NCI-H1048 (cell line): ENCODE results near the gene MTA3.
"Not testable (repeated sequence)": the region's sequence is repeated elsewhere in the genome, so short reads cannot be mapped to it uniquely, and the experiment has no call there.

Experiments used
- DNase-seq: peaks from one replicate; lab custom pipeline; 2025; lab: John Stamatoyannopoulos, UW

The MTA3 gene

DNA sequence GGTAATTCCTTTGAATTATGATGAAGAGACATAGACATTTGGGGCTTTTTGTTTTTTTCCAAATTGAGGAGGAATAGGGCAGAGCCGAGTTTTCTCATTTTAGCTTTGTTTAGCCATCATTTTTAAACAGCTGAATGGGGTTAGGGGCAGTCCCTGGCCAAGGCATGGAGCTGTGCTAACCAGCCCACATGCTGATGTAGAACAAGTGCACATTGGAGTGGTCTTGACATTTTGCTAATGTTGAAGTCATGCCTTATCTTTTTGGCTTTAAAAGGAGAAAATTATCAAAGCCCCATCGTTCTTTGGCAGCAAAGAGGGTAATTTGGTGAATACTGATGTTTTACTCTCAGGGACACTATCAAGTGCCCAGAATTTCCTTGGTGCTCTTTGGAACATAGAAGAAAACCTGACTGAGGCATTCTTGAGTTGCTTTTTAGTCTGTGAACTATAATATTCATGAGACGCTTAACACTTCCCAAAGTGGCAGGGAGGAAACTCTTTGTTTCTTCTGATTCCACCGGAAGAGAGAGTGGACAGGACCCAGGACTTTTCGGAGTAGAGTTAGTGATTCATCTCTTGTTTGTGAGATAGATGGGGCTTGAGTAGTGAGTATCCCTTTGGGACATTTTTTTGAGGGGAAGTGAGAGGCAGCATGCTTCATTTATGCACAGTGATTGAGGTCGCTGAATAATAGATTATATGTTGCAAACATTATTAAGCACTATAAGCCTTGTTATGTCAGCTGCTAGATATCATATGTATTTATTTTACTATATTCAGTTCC is 45.0 kb downstream of the MTA3 start:
- no peak for DNase-seq

DNA sequence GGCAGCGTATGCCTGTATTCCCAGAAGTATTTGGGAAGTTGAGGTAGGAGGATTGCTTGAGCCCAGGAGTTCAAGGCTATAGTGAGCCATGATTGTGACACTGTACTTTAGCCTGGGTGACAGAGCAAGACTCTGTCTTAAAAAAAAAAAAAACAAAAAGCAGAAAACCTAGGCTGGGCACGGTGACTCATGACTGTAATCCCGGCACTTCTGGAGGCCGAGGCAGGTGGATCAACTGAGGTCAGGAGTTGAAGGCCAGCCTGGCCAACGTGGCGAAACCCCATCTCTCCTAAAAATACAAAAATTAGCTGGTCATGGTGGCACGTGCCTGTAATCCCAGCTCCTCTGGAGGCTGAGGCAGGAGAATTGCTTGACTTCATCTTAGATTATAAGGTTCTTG is 46.4 kb downstream of the MTA3 start:
- DNase-seq, result no peak

DNA sequence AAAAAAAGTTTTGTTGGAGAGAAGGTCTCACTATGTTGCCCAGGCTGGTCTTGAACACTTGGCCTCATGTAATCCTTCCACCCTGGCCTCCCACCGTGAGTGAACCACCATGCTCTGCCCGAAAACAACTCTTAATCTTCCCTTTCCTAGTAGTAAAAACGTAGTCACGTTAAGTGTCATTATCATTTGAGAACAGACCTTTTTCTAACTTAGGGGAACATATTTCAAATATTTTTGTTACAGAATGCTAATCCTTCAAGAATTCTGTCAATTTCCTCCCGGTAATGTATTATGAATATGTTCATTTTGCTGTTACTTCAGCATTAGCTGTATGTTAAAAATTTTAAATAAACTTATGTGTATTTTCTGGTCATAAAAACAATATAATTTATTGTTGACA is 49.7 kb downstream of the MTA3 start:
- DNase-seq, result no peak

DNA sequence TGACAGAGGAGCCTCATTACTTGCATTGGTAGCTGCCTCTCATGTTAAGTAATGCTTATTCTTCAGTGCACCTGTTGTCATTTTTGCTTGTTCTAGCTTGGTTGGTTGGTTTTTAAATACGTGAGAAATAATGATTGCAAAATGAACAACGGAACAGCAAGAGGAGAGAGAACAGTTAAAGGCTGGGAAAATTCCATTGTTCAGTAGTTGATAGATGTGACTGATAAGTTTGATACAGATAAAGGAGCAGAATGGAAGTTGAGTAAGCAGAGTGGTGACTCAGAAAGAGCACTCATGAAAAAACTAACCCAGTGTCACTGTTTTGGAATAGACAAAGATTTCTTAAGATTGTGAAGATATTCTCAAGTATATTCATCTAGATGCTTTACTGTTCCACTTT is 50.5 kb downstream of the MTA3 start:
- no peak for DNase-seq

DNA sequence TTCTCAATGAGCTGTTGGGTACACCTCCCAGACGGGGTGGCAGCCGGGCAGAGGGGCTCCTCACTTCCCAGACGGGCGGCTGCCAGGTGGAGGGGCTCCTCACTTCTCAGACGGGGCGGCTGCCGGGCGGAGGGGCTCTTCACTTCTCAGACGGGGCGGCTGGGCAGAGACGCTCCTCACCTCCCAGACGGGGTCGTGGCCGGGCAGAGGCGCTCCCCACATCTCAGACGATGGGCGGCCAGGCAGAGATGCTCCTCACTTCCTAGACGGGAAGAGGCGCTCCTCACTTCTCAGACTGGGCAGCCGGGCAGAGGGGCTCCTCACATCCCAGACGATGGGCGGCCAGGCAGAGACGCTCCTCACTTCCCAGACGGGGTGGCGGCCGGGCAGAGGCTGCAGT is 53.2 kb downstream of the MTA3 start:
- not testable (repeated sequence) for DNase-seq

DNA sequence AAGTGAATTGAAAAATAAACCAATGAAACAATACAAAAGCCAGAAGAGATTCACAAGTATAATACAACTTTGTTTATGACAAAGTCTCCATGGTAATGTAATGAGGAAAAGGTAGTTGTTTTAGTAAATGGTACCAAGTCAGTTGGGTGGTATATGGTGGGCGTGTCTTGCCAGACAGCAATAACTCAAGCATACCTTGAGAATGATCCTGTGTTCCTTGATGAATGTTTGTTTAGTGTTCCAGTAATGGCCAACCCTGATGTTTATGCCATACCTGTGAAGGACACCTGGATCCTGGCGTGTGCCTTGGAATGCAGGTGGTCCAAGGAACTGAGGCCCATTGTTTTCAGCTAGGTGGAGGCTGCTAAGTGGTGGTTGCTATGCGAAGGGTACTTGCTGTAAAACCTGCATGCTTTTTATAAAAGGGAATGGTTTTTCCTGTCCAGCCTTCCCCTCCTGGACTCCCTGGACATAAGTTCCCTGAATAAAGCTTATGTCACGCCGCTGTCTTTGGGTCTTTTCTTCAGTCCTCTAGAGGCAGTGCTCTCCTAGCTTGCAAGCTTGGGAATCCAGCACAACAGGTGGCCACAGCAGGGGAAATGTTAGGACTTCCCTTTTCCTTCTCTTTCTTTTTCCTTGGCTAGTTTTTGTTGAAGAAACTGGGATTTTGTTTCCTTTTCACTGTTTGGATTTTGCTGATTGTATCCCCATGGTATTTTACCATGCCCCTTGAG is 54.7 kb downstream of the MTA3 start:
- no peak for DNase-seq

DNA sequence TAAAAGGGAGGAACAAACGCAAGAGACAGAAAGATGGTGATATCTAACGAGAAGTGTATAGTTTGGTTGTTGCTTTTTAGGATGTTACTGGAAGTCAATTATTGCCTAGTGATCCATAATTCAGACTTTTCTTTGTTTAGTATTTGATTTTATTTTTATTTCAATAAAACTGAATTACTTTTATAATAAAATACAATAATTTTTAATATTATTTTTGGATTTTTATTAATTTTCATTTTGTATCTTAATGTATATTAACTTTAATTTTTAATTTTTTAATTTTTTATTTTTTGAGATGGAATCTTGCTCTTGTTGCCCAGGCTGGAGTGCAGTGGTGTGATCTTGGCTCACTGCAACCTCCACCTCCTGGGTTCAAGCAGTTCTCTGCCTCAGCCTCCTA is 55.6 kb downstream of the MTA3 start:
- no peak for DNase-seq

DNA sequence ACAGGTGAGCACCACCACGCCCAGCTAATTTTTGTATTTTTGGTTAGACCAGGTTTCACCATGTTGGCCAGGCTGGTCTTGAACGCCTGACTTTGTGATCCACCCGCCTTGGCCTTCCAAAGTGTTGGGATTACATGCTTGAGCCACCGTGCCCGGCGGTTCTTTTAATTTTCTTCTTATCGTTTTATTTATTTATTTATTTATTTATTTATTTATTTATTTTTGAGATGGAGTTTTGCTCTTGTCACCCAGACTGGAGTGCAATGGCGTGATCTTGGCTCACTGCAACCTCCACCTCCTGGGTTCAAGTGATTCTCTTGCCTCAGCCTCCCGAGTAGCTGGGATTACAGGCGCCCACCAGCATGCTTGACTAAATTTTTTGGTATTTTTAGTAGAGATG is 59.6 kb downstream of the MTA3 start:
- DNase-seq, result not testable (repeated sequence)

DNA sequence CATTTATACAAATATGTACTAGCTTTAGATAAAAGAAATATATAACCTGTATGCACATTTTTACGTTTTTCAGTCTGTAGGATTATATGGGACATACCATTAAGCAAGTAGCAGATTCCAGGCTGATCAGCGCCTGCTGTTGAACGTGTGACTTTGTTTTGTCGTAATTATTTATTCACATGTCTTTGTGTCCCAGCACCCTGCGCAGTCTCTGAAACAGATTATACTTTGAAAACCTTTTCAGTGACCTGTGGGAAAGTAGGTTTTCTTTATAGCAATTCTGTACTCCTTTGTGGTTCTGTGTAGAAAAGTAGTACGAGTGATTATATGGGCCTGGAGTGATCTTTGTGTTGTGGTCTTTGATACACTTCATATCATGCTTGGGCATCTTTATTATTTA is 68.5 kb downstream of the MTA3 start:
- DNase-seq, result no peak

DNA sequence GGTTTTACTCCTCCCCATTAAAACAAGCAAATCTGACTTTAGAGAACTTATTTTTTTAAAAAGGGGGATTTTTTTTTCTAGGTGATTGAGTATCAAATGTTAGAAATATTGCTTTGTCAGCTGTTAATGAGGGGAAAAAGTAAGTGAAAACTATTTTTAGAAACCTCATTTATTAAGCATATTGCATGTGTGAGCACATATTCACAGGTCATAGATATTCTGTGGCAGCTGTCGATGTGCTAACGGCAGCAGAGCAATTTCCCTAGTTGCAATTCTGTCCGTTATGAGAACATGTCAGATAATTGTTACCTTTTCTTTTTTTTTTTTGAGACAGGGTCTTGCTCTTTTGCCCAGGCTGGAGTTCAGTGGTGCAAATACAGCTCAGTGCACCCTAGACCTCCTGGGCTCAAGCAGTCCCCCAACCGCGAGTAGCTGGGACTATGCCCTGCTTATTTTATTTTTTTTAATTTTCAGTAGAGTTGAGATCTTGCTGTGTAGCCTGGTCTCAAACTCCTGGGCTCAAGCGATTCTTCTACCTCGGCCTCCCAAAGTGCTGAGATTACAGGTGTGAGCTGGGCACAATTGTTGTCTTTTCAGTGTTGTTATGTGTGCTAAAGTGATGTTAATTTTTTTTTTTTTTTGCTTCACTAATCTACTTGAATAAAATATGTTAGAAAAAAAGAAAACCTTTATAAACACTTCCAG is 69.8 kb downstream of the MTA3 start:
- DNase-seq, result no peak

DNA sequence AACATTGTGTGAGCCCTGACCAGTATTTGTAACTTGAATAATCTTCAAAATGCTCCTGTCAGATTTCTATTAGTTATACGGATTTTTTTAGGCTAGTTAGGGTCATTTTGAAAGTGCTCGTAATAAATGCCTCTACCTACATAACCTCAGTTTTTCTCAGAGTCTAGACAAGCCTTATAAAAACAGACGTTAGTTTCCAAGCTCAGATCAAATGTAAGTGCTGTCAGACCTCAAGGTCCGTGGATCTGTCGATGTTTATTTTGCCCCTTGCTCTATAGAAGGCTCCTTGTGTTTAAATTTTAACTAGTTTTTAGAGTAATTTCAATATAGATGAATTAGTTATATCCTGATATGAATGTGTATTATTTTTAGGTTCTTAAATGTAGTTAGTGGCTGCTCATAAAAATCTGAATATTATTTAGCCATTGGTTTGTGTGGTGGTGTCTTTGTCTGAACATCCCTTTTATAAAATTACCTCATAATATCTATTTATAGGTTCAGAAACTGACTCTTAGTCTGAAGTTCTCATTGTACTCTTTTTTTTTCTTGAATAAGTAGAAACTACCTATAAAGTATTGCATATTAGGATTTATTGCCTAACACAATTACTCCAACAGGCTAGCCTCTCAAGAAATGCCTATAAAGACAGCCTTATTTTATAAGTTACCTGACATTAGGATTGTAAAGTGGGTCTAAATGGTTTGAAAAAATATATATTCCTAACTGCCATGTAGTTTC is 71.1 kb downstream of the MTA3 start:
- no peak for DNase-seq

DNA sequence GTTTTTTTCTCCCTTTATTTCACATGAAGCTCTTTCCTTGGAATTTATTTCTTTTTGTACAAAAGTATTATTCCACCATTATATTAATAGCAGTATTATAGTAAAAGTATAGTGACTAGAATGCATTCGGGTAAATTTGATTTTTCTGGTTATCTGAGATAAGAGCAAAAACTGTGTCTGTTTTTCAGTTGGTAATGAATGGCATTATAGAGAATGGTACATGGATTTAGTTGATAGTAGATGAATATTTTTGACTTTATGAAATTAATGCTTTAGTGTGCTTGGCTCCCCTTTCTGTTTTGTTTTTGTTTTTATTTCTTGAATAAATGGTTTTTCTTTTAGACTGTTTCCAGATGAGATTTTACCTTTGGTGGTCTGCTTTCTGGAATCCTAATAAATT is 71.8 kb downstream of the MTA3 start:
- no peak for DNase-seq

DNA sequence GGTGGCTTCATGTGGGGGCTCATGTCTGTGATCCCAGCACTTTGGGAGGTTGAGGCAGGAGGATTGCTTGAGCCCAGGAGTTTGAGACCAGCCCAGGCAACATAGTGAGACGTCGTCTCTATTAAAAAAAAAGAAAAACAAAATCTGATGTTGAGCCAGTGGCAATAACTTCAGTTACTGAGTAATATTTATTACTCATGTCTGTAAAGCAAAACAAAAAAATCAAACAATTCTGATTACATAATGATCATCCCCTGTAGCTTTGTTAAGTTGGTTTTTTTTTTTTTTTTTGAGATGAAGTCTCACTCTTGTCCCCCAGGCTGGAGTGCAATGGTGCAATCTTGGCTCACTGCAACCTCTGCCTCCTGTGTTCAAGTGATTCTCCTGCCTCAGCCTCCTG is 73.9 kb downstream of the MTA3 start:
- not testable (repeated sequence) for DNase-seq

DNA sequence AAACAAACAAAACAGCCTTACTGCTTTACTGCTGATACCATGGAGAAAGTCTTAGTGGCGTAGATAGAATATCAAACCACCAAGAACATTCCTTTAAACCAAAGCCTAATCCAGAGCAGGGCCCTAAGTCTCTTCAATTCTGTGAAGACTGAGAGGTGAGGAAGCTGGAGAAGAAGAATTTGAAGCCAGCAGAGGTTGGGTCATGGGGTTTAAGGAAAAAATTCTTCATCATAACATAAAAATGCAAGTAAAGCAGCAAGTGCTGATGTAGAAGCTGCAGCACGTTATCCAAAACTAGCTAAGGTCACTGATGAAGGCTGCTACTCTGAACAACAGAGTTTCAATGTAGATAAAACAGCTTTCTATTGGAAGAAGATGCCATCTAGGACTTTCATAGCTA is 77.1 kb downstream of the MTA3 start:
- DNase-seq, result no peak

DNA sequence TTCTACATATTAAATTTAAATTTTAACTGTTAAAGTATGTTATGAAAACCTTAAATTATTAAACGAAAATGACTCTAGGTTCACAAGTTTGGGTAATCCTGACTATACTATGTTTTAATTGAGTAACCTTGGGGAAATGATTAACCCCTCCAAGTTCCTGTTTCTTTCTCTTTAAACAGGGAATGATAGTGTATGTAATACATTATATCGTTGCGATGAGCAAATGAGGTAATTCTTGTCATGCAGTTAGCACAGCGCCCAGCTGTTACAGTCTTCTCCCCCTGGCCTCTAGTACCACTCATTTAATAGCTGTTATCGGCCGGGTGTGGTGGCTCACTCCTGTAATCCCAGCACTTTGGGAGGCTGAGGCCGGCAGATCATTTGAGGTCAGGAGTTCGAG is 80.4 kb downstream of the MTA3 start:
- DNase-seq, result no peak

DNA sequence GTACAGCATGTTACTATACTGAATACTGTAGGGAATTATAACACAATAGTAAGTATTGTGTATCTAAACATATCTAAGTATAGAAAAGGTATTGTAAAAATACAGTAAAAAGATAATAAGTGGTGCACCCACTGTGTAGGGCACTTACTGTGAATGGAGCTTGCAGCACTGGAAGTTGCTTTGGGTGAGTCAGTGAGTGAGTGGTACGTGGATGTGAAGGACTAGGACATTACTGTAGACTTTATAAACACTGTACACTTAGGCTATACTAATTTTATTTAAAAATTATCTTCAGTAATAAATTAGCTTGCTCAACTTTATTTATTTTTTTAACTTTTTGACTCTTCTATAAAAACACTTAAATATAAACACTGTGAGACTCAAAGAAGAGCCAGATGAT is 82.6 kb downstream of the MTA3 start:
- no peak for DNase-seq

DNA sequence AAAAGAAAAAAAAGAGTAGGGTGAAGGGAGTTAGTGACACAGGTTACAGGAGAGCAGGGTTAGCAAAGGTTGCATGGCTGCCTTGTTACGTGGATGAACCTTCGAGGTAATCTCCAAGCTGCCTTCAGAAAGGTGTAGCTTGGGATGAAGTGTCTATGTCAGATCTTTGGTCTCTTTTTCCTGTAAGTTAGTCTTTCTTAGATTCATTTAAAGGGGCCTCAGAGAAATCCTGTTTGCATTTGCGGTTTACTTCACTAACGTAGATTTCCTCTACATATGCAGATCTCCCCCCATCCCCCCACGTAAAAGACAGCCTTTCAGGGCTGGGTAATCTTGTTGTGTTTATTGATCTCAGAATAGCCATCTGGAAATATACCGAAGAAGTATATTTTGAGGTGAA is 83.7 kb downstream of the MTA3 start:
- no peak for DNase-seq

DNA sequence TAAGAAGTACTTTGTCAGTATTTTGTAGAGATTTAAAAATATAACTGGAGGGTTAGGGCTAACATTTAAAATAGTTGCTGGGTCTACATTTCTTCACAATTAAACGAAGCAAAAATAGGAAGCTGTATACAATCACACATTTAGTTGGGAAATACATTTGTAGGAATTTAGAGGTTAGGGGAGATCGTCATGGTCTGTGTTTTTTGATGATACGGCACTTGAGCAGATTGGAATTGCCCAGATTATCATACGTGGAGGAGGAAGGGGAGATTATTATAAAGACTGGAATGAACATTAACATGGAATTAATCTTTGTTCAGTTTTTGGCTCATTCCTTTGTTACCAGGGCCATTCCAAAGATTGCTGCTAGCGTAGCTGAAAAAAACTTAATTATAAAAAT is 84.6 kb downstream of the MTA3 start:
- no peak for DNase-seq

DNA sequence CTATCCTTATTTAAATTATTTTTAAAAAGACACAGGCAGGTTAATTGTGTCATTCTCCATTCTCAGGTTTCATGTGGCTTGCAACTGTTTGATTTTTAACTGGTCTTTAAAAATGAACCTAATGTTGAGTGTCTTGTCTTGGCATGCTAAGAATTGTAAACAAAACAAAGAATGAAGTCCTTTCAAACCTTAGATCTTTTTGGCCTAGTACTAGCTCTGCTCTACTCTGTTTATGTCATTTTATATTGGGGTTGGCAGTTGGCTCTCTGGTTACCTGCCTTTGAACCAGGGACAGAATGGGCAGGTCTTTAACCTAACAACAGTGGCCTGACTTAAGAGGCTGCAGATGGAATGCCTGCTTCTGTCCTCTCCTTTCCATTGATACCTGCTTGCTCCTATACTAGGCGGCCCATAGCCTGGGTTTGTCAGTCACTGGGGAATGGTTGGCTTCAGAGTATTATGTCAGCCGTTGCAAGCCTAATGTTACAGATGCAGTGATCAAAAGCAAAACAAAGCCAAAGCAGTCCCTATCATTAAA is 85.5 kb downstream of the MTA3 start:
- DNase-seq, result no peak

DNA sequence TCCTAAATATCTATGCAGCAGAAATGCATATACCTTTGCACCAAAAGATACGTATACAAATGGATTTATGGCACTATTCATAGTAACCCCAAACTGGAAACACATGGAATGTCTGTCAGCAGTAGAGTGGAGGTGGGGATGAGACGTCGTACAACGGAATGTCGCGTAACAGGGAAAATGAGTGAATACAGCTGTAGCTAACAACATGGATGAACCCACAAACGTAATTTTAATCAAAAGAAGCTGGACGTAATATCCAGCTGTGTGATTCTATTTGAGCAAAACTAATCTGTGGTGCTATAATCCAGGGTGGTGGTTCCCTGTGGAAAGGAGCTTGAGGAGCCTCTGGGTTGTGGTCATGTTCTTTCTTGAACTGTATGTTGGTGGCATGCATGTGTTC is 89.9 kb downstream of the MTA3 start:
- DNase-seq, result no peak

DNA sequence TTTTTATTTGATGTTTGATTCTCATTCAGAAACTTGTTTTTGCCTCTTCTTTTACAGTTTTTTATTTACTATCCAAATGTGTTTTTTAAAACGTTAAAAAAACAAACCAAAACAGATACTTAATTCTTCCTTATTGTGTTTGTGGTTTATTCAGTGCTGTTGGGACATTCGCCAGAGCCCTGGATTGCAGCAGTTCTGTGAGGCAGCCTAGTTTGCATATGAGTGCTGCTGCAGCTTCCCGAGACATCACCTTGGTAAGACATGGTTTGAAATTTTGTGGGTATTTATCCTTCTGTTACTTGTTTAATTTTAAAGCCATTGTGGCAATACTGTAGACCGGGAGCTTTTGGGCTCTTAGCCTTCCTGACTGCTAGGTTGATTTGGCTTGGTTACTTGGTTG is 91.2 kb downstream of the MTA3 start:
- DNase-seq, result no peak

DNA sequence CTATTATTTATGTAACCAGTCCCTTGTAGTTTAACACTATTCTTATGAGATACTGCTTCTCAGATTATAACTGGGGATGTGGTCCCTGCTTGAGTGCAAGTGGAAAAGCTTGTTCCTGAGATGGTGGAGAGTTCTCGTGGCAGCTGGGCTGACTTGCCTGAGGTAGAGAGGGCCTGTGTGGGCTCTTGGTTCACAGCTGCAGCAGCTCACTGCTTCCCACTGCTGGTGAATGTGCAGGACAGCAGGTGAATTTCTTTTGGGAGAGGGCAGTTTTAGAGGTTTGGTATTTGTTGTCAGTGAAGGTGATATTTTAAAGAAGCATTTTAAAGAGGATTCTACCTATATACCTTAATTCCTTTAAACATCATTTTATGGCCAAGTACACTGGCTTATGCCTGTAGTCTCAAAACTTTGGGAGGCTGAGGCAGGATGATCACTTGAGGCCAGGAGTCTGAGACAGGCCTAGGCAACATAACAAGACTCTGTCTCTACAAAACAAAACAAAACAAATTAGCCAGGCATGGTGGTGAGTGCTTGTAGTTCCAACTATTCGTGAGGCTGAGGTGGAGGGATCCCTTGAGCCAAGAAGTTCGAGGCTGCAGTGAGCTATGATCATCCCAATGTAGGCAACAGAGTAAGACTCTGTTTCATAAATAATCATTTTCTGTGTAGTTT is 94.8 kb downstream of the MTA3 start:
- peak; percentile 35 for DNase-seq
